ENCODE measurements around the gene IGFBP4.

The IGFBP4 gene

DNA sequence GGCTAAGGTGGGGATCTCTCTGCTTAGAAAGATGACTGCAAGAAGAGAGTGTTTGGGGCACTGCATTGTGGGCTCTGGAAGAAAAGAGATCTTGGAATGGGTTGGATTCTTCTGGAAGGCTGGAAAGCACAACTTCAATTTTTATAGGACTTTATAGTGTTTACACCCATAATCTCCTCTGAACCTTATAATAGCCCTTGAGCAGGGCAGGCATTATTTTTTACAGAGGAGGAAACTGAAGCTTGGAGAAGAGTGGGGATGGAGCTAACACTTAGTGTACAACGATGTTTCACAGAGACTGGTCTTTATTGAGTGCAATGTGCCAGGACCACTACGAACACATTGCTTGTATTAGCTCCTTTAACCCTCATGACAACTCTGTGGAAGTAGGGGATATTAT, 47.7 kb downstream of the IGFBP4 start:
- DNase-seq (ENCODE audit: low read depth, low spot score): no peak
- TF ChIP-seq, protein P1, sequence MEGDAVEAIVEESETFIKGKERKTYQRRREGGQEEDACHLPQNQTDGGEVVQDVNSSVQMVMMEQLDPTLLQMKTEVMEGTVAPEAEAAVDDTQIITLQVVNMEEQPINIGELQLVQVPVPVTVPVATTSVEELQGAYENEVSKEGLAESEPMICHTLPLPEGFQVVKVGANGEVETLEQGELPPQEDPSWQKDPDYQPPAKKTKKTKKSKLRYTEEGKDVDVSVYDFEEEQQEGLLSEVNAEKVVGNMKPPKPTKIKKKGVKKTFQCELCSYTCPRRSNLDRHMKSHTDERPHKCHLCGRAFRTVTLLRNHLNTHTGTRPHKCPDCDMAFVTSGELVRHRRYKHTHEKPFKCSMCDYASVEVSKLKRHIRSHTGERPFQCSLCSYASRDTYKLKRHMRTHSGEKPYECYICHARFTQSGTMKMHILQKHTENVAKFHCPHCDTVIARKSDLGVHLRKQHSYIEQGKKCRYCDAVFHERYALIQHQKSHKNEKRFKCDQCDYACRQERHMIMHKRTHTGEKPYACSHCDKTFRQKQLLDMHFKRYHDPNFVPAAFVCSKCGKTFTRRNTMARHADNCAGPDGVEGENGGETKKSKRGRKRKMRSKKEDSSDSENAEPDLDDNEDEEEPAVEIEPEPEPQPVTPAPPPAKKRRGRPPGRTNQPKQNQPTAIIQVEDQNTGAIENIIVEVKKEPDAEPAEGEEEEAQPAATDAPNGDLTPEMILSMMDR (IDR thresholded peaks at IDR 0.05; ENCODE audit: insufficient read depth, low read length, missing control alignments): no peak
- H3K4me3 ChIP-seq (ENCODE audit: low read depth, low read length): no peak overlapping the region
- CTCF ChIA-PET: interaction anchor here (0.7 to 2.7 kb wide), 7 partner anchors 8 to 73 kb away, joined by 3 to 15 read pairs (median 8); partner anchors contain the start of gene TOP2A
- POLR2A ChIA-PET: interaction anchor here (1.6 kb wide), 1 partner anchor 30 kb away, joined by 4 read pairs; no protein-coding TSS in a partner anchor

DNA sequence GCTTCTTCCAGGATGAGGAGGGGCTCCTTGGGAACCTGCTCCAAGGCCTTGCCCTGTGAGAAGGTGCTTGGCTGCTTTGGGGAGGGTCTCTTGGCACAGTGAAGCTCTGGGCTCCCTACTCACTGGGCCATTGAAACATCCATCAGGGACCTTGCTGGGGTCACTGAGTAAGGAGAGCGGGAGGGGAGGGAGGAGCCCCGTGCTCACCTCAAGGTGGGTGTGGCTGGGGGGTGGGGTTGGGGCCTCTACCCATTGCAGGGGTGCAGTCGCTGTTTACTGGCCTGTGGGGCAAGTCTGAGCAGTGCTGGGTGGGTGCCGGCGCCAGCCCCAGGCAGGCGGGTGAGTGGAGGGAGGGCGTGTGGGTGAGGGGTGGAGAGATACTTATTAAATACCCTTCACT, 48.2 kb downstream of the IGFBP4 start:
- H3K4me3 ChIP-seq (ENCODE audit: low read depth, low read length): no peak overlapping the region
- ChIA-PET CTCF (interaction anchor here (0.7 to 2.7 kb wide), 6 partner anchors 8 to 74 kb away, joined by 3 to 15 read pairs (median 8); partner anchors contain the start of gene TOP2A), POLR2A (interaction anchor here (1.6 kb wide), 1 partner anchor 30 kb away, joined by 4 read pairs; no protein-coding TSS in a partner anchor)
- TF ChIP-seq, protein P1 (IDR thresholded peaks at IDR 0.05; ENCODE audit: insufficient read depth, low read length, missing control alignments): no peak
- DNase-seq (ENCODE audit: low read depth, low spot score): no peak

DNA sequence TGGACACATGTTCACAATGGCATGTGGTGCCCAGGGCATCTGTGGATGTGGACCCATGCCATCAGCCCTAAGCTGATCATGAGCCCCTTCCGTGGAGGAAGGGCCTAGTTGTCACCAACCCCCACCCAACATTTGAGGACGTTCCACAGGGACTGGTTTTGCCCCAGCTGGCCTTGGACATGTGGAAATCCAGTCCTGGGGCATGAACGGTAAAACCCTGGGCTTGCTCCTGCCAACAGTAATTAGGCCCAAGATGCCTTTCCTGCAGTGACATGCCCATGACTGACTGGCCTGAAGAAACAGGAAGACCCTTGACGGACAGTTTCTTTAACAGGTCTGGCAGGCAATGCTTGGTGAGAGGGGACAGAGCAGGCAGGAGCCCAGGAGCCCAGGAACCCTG, 50.4 kb downstream of the IGFBP4 start:
- H3K4me3 ChIP-seq (ENCODE audit: low read depth, low read length): no peak overlapping the region
- no peak for DNase-seq (ENCODE audit: low read depth, low spot score)
- CTCF ChIA-PET: interaction anchor here (1.0 to 3.3 kb wide), 2 partner anchors 17 to 27 kb away, joined by 3 to 16 read pairs; no protein-coding TSS in a partner anchor
- POLR2A ChIA-PET: interaction anchor here (1.0 kb wide), 1 partner anchor 17 kb away, joined by 3 read pairs; no protein-coding TSS in a partner anchor
- TF ChIP-seq, protein P1 (IDR thresholded peaks at IDR 0.05; ENCODE audit: insufficient read depth, low read length, missing control alignments): no peak

DNA sequence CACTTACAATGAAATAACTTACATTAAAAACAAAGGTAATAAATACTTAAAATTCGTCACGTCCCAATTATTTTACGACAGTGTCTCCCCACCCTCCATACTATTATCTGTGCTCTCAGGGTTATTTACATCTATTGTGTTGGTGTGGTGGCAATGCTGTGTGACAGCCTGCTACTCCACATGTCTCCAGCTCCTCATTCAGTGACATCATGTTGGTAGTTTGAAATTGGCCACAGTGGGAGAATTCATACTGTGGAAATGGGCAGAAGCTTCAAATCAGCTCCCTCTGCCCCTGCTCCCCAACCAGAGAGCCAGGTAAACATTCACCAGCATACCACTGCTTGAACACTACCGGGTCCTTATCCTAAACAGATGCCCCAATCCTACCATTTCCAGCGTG, 51.9 kb downstream of the IGFBP4 start:
- TF ChIP-seq, protein P1 (IDR thresholded peaks at IDR 0.05; ENCODE audit: insufficient read depth, low read length, missing control alignments): no peak
- H3K4me3 ChIP-seq (ENCODE audit: low read depth, low read length): no peak overlapping the region
- DNase-seq (ENCODE audit: low read depth, low spot score): no peak
- ChIA-PET CTCF (interaction anchor here (0.8 to 3.3 kb wide), 5 partner anchors 15 to 65 kb away, joined by 3 to 16 read pairs (median 3); no protein-coding TSS in a partner anchor), POLR2A (interaction anchor here (1.3 kb wide), 1 partner anchor 24 kb away, joined by 3 read pairs; no protein-coding TSS in a partner anchor)

DNA sequence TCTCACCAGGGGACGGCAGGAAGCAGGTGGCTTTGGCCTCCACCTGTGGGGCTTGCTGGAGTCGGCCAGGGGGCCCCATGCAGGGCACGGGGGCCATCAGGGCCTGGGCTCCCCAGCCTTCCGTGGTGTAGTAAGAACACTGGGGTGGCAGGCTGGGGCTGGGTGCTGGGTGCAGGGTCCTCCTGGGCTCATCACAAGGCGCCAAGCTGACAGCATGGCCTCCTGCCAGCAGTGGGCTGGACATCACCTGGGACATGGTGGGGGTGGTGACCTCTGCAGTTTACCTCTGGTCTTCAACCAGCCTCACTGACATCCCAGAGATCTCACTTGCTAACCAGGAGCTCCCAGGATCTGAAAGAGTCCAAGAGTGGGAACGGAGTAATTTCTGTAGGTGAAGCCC, 52.9 kb downstream of the IGFBP4 start:
- TF ChIP-seq, protein P1 (IDR thresholded peaks at IDR 0.05; ENCODE audit: insufficient read depth, low read length, missing control alignments): no peak
- ChIA-PET CTCF (interaction anchor here (1.0 to 2.7 kb wide), 3 partner anchors 9 to 24 kb away, joined by 3 to 15 read pairs (median 4); no protein-coding TSS in a partner anchor), POLR2A (no interaction called here)
- H3K4me3 ChIP-seq (ENCODE audit: low read depth, low read length): no peak overlapping the region
- no peak for DNase-seq (ENCODE audit: low read depth, low spot score)

DNA sequence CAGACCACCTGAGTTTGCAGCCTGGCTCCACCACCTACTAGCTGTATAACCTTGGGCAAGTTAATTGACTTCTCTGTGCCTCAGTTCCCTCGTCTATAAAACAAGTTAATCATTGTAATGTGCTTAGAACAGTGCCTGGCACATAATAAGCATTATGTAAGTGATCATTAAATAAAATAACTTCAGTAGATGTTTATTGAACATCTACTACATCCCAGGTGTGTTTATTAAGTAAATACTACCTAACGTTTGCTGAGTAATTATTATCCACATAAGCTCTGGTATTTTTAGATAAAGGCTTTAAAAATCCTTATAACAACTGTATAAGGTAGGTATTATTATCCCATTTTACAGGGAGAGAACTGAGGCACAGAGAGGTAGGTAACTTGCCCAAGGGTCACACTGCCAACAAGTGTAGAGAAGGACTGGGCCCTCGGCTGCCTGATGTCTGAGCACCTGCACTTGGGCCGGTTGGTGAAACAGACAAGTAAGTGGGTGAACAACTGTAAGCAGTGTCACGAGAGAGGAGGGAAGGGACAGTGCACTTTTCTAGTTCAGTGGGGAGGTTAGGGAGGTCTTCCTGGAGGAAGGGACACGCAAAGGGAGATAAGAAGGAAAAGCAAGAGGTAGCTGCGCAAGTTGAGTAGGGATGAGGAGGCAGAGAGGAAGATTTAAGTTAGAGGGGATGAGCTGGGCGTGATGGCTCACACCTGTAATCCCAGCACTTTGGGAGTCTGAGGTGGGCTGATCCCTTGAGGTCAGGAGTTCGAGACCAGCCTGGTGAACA, 53.6 kb downstream of the IGFBP4 start:
- TF ChIP-seq, protein P1 (IDR thresholded peaks at IDR 0.05; ENCODE audit: insufficient read depth, low read length, missing control alignments): no peak
- DNase-seq (ENCODE audit: low read depth, low spot score): no peak
- ChIA-PET CTCF (interaction anchor here (1.8 to 2.7 kb wide), 5 partner anchors 10 to 64 kb away, joined by 6 to 15 read pairs (median 6); no protein-coding TSS in a partner anchor), POLR2A (interaction anchor here (0.9 kb wide), 1 partner anchor 10 kb away, joined by 5 read pairs; no protein-coding TSS in a partner anchor)
- no peak overlapping the region for H3K4me3 ChIP-seq (ENCODE audit: low read depth, low read length)
